H1 (cell line): ENCODE measurements around the gene SCNN1B. TPM values are rescaled to one million over a fixed set of nuclear protein-coding genes. Genes with fewer than 3 reads are reported as not detected.

Experiments used
- CTCF ChIA-PET: fragments of 300-600 bp; sonication (Branson Sonifier 250); formaldehyde crosslinking; loops from one replicate; lab custom pipeline; 2021; ENCODE audit not compliant: partially characterized antibody; lab: Charles Lee
- POLR2A ChIA-PET: fragments of 300-600 bp; sonication (Branson Sonifier 250); formaldehyde crosslinking; loops from one replicate; lab custom pipeline; 2021; ENCODE audit warnings: inconsistent platforms; ENCODE audit not compliant: partially characterized antibody; lab: Charles Lee
- DNase-seq, 2 experiments: peaks; one replicate each; pipeline versions ENCODE4 v3.0.0 to v3.0.0-alpha.2; 2010 to 2022; ENCODE audit warnings: low spot score in 2 of 2, low read depth in 1 of 2, mixed read lengths in 1 of 2
- FAIRE-seq: peaks from 2 replicates; lab custom pipeline; 2011; peaks lifted over from hg19 to GRCh38; lab: Jason Lieb, UNC
- H2AFZ ChIP-seq: 2 replicates; pipeline ENCODE4 v1.8.1; 2012; ENCODE audit warnings: low read length, inconsistent platforms
- H2AK5ac ChIP-seq: 2 replicates; pipeline ENCODE4 v1.6.1; 2013; ENCODE audit warnings: low read depth, low read length
- H2BK120ac ChIP-seq: replicated peaks from 2 replicates; pipeline ENCODE3; 2013; ENCODE audit warnings: low read depth, low read length, inconsistent platforms
- H2BK12ac ChIP-seq: 2 replicates; pipeline ENCODE4 v1.6.1; 2013; ENCODE audit warnings: low read depth, low read length
- H2BK15ac ChIP-seq: 2 replicates; pipeline ENCODE4 v1.6.1; 2013; ENCODE audit warnings: low read length
- H2BK20ac ChIP-seq: 2 replicates; pipeline ENCODE4 v1.6.1; 2013; ENCODE audit warnings: low read length
- H2BK5ac ChIP-seq: 2 replicates; pipeline ENCODE4 v1.6.1; 2013; ENCODE audit warnings: low read depth, low read length
- H3K14ac ChIP-seq: 2 replicates; pipeline ENCODE4 v1.6.1; 2013; ENCODE audit warnings: inconsistent platforms; ENCODE audit not compliant: insufficient read length
- H3K18ac ChIP-seq: 2 replicates; pipeline ENCODE4 v1.6.1; 2013; ENCODE audit warnings: low read length; ENCODE audit errors: extremely low read depth
- H3K23ac ChIP-seq: 2 replicates; pipeline ENCODE4 v1.6.1; 2013; ENCODE audit warnings: inconsistent platforms; ENCODE audit not compliant: insufficient read length
- H3K23me2 ChIP-seq: 2 replicates; pipeline ENCODE4 v1.6.1; 2013; ENCODE audit warnings: low read depth, low read length
- H3K27ac ChIP-seq: 2 replicates; pipeline ENCODE4 v1.6.1; 2011; ENCODE audit warnings: low read depth, low read length, inconsistent platforms
- H3K27me3 ChIP-seq, 4 experiments: replicated peaks in 1 of 4; 1 replicate in 1 of 4; 2 replicates in 3 of 4; pipeline versions ENCODE4 v1.6.1 to v1.8.1; 2011 to 2013; ENCODE audit warnings: low read length in 3 of 4, mild to moderate bottlenecking in 3 of 4, inconsistent platforms in 2 of 4, mixed read lengths in 2 of 4, moderate library complexity in 1 of 4; ENCODE audit not compliant: control insufficient read depth in 3 of 4, insufficient read depth in 3 of 4; ENCODE audit errors: extremely low read depth in 1 of 4
- H3K36me3 ChIP-seq, 4 experiments: 2 replicates each; pipeline versions ENCODE4 v1.6.1 to v1.8.1; 2011 to 2013; ENCODE audit warnings: mild to moderate bottlenecking in 4 of 4, low read length in 3 of 4, moderate library complexity in 2 of 4, control low read depth in 1 of 4, inconsistent platforms in 1 of 4; ENCODE audit not compliant: insufficient read depth in 4 of 4, control insufficient read depth in 2 of 4
- H3K4ac ChIP-seq: replicated peaks from 2 replicates; pipeline ENCODE3; 2013; ENCODE audit warnings: low read length, low read depth, mixed read lengths, inconsistent platforms; ENCODE audit not compliant: insufficient read length
- H3K4me1 ChIP-seq, 4 experiments: replicated peaks in 1 of 4; 1 replicate in 1 of 4; 2 replicates in 3 of 4; pipeline versions ENCODE4 v1.6.1 to v1.8.1; 2011 to 2013; ENCODE audit warnings: low read length in 3 of 4, inconsistent platforms in 2 of 4, mixed read lengths in 1 of 4; ENCODE audit not compliant: insufficient read depth in 4 of 4, control insufficient read depth in 3 of 4
- H3K4me2 ChIP-seq, 2 experiments: 2 replicates each; pipeline versions ENCODE4 v1.6.1 to v1.8.1; 2011 to 2013; ENCODE audit warnings: low read depth in 2 of 2, low read length in 2 of 2, control low read depth in 1 of 2, inconsistent platforms in 1 of 2, mild to moderate bottlenecking in 1 of 2; ENCODE audit not compliant: insufficient read depth in 1 of 2
- H3K4me3 ChIP-seq, 4 experiments: fragments of 200-600, 300-600 bp in 1 of 4; sonication (generic), shearing (Covaris generic), sonication (Bioruptor Twin) in 1 of 4; 2 replicates each; pipeline versions ENCODE4 v1.5.1 to v1.8.1; 2011 to 2016; ENCODE audit warnings: low read length in 4 of 4, low read depth in 3 of 4, control low read depth in 2 of 4, inconsistent platforms in 2 of 4, mild to moderate bottlenecking in 2 of 4, mixed read lengths in 1 of 4, moderate library complexity in 1 of 4; ENCODE audit not compliant: insufficient read depth in 2 of 4; ENCODE audit errors: extremely low read depth in 1 of 4
- H3K56ac ChIP-seq: replicated peaks from 2 replicates; pipeline ENCODE3; 2013; ENCODE audit warnings: low read depth, mild to moderate bottlenecking, mixed read lengths, low read length, inconsistent platforms; ENCODE audit not compliant: insufficient read length
- H3K79me1 ChIP-seq: 2 replicates; pipeline ENCODE4 v1.6.1; 2013; ENCODE audit warnings: low read depth, low read length, control low read depth
- H3K79me2 ChIP-seq, 2 experiments: 2 replicates each; pipeline versions ENCODE4 v1.6.1 to v1.8.1; 2012 to 2013; ENCODE audit warnings: low read length in 2 of 2, mild to moderate bottlenecking in 2 of 2, inconsistent platforms in 1 of 2; ENCODE audit not compliant: insufficient read depth in 2 of 2, control insufficient read depth in 1 of 2
- H3K9ac ChIP-seq, 4 experiments: replicated peaks in 1 of 4; 1 replicate in 1 of 4; 2 replicates in 3 of 4; pipeline versions ENCODE4 v1.6.1 to v1.8.1; 2011 to 2013; ENCODE audit warnings: low read depth in 3 of 4, low read length in 3 of 4, control low read depth in 2 of 4, mild to moderate bottlenecking in 2 of 4, moderate library complexity in 2 of 4, inconsistent platforms in 1 of 4; ENCODE audit errors: extremely low read depth in 1 of 4
- H3K9me3 ChIP-seq, 2 experiments: 2 replicates each; pipeline versions ENCODE4 v1.6.1 to v1.8.1; 2012 to 2013; ENCODE audit warnings: mild to moderate bottlenecking in 2 of 2, moderate library complexity in 2 of 2, control low read depth in 1 of 2, inconsistent platforms in 1 of 2, low read depth in 1 of 2, low read length in 1 of 2, mixed read lengths in 1 of 2; ENCODE audit not compliant: insufficient read depth in 2 of 2
- H4K20me1 ChIP-seq, 2 experiments: replicated peaks in 1 of 2; 2 replicates each; pipeline versions ENCODE3 to v1.8.1; 2011 to 2013; ENCODE audit warnings: inconsistent platforms in 2 of 2, low read length in 2 of 2, mild to moderate bottlenecking in 1 of 2; ENCODE audit not compliant: insufficient read depth in 2 of 2, control insufficient read depth in 1 of 2
- H4K5ac ChIP-seq: 2 replicates; pipeline ENCODE4 v1.6.1; 2013; ENCODE audit warnings: low read length, low read depth, mixed read lengths, inconsistent platforms; ENCODE audit not compliant: insufficient read length
- H4K8ac ChIP-seq: 2 replicates; pipeline ENCODE4 v1.8.0; 2013; ENCODE audit warnings: mild to moderate bottlenecking, moderate library complexity, low read length, inconsistent platforms; ENCODE audit not compliant: insufficient read depth; ENCODE audit errors: extremely low read depth
- H4K91ac ChIP-seq: replicated peaks from 2 replicates; pipeline ENCODE3; 2013; ENCODE audit warnings: low read length, mixed read lengths, inconsistent platforms; ENCODE audit not compliant: insufficient read length
- ATF2 ChIP-seq: IDR thresholded peaks from 2 replicates; pipeline ENCODE4 v1.6.1; 2012; ENCODE audit warnings: low read length, inconsistent platforms
- ATF3 ChIP-seq: IDR thresholded peaks from 2 replicates; pipeline ENCODE4 v1.6.1; 2011; ENCODE audit warnings: low read depth, mild to moderate bottlenecking, low read length; ENCODE audit not compliant: insufficient read depth
- CBX5 ChIP-seq: fragments of 300-800, 300-1000 bp; sonication (generic); IDR thresholded peaks from 2 replicates; pipeline ENCODE4 v1.7.1; 2016; ENCODE audit warnings: antibody characterized with exemption, low read length, low read depth
- GTF2F1 ChIP-seq: IDR thresholded peaks from 2 replicates; pipeline ENCODE4 v1.6.1; 2012; ENCODE audit warnings: low read depth, low read length, improper control_type of control experiment, borderline replicate concordance
- KDM4A ChIP-seq: IDR thresholded peaks from one replicate; pipeline ENCODE4 v1.7.1; 2012; ENCODE audit warnings: low read depth, mild to moderate bottlenecking, moderate library complexity, low read length, inconsistent platforms; ENCODE audit not compliant: severe bottlenecking
- MAX ChIP-seq: IDR thresholded peaks from 2 replicates; pipeline ENCODE4 v1.6.1; 2012; ENCODE audit warnings: inconsistent platforms
- NRF1 ChIP-seq: IDR thresholded peaks from 2 replicates; pipeline ENCODE4 v1.6.1; 2011; ENCODE audit warnings: mild to moderate bottlenecking, low read depth, low read length, improper control_type of control experiment
- POLR2AphosphoS5 ChIP-seq: IDR thresholded peaks from 2 replicates; pipeline ENCODE4 v1.6.1; 2011; ENCODE audit warnings: low read depth, low read length
- POU5F1 ChIP-seq: IDR thresholded peaks from 2 replicates; pipeline ENCODE4 v1.6.1; 2011; ENCODE audit warnings: low read depth, mild to moderate bottlenecking, low read length, moderate library complexity
- RAD21 ChIP-seq, 2 experiments: IDR thresholded peaks in 1 of 2; conservative IDR thresholded peaks in 1 of 2; 2 replicates each; pipeline ENCODE4 v1.6.1; 2011; ENCODE audit warnings: low read depth in 2 of 2, low read length in 2 of 2, improper control_type of control experiment in 1 of 2, inconsistent platforms in 1 of 2, mild to moderate bottlenecking in 1 of 2, moderate library complexity in 1 of 2
- SAP30 ChIP-seq: fragments of 300-600 bp; sonication (generic); IDR thresholded peaks from 2 replicates; pipeline ENCODE4 v1.7.1; 2012; ENCODE audit warnings: low read length, moderate library complexity, mild to moderate bottlenecking, inconsistent platforms; ENCODE audit not compliant: insufficient read depth, insufficient replicate concordance
- SP1 ChIP-seq: IDR thresholded peaks from 2 replicates; pipeline ENCODE4 v1.6.1; 2011; ENCODE audit warnings: low read depth, low read length
- WGBS, 2 experiments: shearing (Covaris generic) in 1 of 2; methylation state at CpG; one replicate each; pipeline versions ENCODE4 v1.1.6 to v1.1.7; 2013 to 2015; ENCODE audit warnings: low lambda C conversion rate in 2 of 2, mixed read lengths in 2 of 2, inconsistent platforms in 1 of 2, low coverage in 1 of 2, missing lambda C conversion rate in 1 of 2; ENCODE audit not compliant: insufficient replicate concordance in 2 of 2, insufficient coverage in 1 of 2, insufficient read length in 1 of 2; ENCODE audit errors: extremely low coverage in 1 of 2, missing lambda C conversion rate in 1 of 2; 5-methylcytosine and 5-hydroxymethylcytosine counted together
- polyA plus RNA-seq, 7 experiments: library from polyadenylated mRNA; depleted of rRNA in 3 of 7; stranded (reverse) in 5 of 7; unstranded in 2 of 7; fragments of >200 nt in 5 of 7; fragments of 200-250 nt in 2 of 7; gene quantifications; 1 replicate in 5 of 7; 2 replicates in 1 of 7; 4 replicates in 1 of 7; pipeline versions ENCODE4 v1.2.1 to v1.2.3, GENCODE V29; 2011 to 2013; ENCODE audit warnings: missing spikeins in 2 of 7, mixed read lengths in 2 of 7
- total RNA-seq: library from RNA; stranded (reverse); fragmentation: NEBNext Ultra II Directional; extraction: Animal tissue kit (Norgen Biotek cat#: 25700); gene quantifications from 2 replicates; pipeline ENCODE4 v1.2.1, GENCODE V29; 2021

The SCNN1B gene
- total and polyA plus RNA-seq, 2 of the 8 experiments (the other 6 are each of a cell fraction or from before 2014, with no cell fraction given) = 0.20 to 0.95 TPM

GRCh38 chr16:23267647-23268046, 34.5 kb upstream of the SCNN1B start:
- H3K14ac ChIP-seq = no peak overlapping the region
- H2AFZ ChIP-seq = no peak overlapping the region
- 80% methylated on average over 6 of the region's 6 CpGs; no CpG with 5 or more reads in 1 of the 2 experiments for WGBS, 2 experiments
- H4K8ac ChIP-seq = no peak overlapping the region
- no peaks in the 10 kb centered on the region for H3K36me3 ChIP-seq
- H3K56ac ChIP-seq = no peak overlapping the region
- H4K91ac ChIP-seq = no peak overlapping the region
- no peaks in the 10 kb centered on the region for H3K27me3 ChIP-seq
- no peak overlapping the region for H3K27ac ChIP-seq
- H3K9ac ChIP-seq = no peak overlapping the region
- no peak overlapping the region for H2BK120ac ChIP-seq
- ChIA-PET POLR2A (no interaction called here), CTCF (interaction anchor here (0.6 to 1.2 kb wide), 2 partner anchors 93 to 533 kb away, joined by 3 read pairs; no protein-coding TSS in a partner anchor)
- H3K4me2 ChIP-seq = no peak overlapping the region
- no peaks in the 10 kb centered on the region for H3K79me1 ChIP-seq
- FAIRE-seq (no peak), DNase-seq (no peak)
- no peak overlapping the region for H3K4ac ChIP-seq
- H3K9me3 ChIP-seq = no peaks in the 10 kb centered on the region
- no peak overlapping the region for H2BK15ac ChIP-seq
- H4K5ac ChIP-seq = no peak overlapping the region
- H3K79me2 ChIP-seq = no peaks in the 10 kb centered on the region
- no peaks in the 10 kb centered on the region for H4K20me1 ChIP-seq
- no peaks in the 10 kb centered on the region for H3K4me1 ChIP-seq
- no peak overlapping the region for H2AK5ac ChIP-seq
- no peak overlapping the region for H3K23ac ChIP-seq
- no peak overlapping the region for H2BK20ac ChIP-seq
- H3K23me2 ChIP-seq = no peaks in the 10 kb centered on the region
- no peak overlapping the region for H2BK12ac ChIP-seq
- H3K4me3 ChIP-seq = no peak overlapping the region
- no peak overlapping the region for H2BK5ac ChIP-seq
- H3K18ac ChIP-seq = no peak overlapping the region
- TF ChIP-seq NRF1 (no peak), KDM4A (no peak), ATF2 (no peak), CBX5 (no peak), ATF3 (no peak), SP1 (no peak), MAX (no peak), GTF2F1 (no peak), RAD21 (IDR thresholded peaks at IDR 0.05 in 1 of 2, conservative IDR thresholded peaks at IDR 0.05 in 1 of 2; ENCODE audit: low read depth in 2 of 2, low read length in 2 of 2) (no peak), SAP30 (no peak), POLR2AphosphoS5 (no peak), POU5F1 (no peak)
